GM12878 (cell line): ENCODE results near the gene LRRC51. TPM values are rescaled to one million over a fixed set of nuclear protein-coding genes. Genes with fewer than 3 reads are reported as not detected.

Experiments used
- ATF7 ChIP-seq: fragments of 450-650 bp; IDR thresholded peaks from 2 replicates; pipeline ENCODE4 v1.6.1; 2016; ENCODE audit warnings: low read depth, mild to moderate bottlenecking
- BACH1 ChIP-seq: fragments of 450-650 bp; IDR thresholded peaks from 2 replicates; pipeline ENCODE4 v1.6.1; 2017; ENCODE audit warnings: mild to moderate bottlenecking, borderline replicate concordance
- BHLHE40 ChIP-seq, 2 experiments: fragments of 450-650 bp in 1 of 2; IDR thresholded peaks; 2 replicates each; pipeline ENCODE4 v1.6.1; 2011 to 2017; ENCODE audit warnings: low read depth in 2 of 2, borderline replicate concordance in 1 of 2, improper control_type of control experiment in 1 of 2, low read length in 1 of 2, mild to moderate bottlenecking in 1 of 2
- CHD2 ChIP-seq: IDR thresholded peaks from 2 replicates; pipeline ENCODE4 v1.6.1; 2011; ENCODE audit warnings: low read depth, low read length, improper control_type of control experiment, borderline replicate concordance
- CREM ChIP-seq: IDR thresholded peaks from 2 replicates; pipeline ENCODE4 v1.6.1; 2014; ENCODE audit warnings: antibody characterized with exemption, low read depth
- DPF2 ChIP-seq: fragments of 450-650 bp; IDR thresholded peaks from 2 replicates; pipeline ENCODE4 v1.6.1; 2017; ENCODE audit warnings: mild to moderate bottlenecking
- ETV6 ChIP-seq, 2 experiments: fragments of 450-650 bp in 1 of 2; IDR thresholded peaks in 1 of 2; conservative IDR thresholded peaks in 1 of 2; 2 replicates each; pipeline ENCODE4 v1.6.1; 2014; ENCODE audit warnings: antibody characterized with exemption in 1 of 2, borderline replicate concordance in 1 of 2, low read depth in 1 of 2, mild to moderate bottlenecking in 1 of 2, moderate library complexity in 1 of 2
- HDGF ChIP-seq: fragments of 450-650 bp; IDR thresholded peaks from 2 replicates; pipeline ENCODE4 v1.6.1; 2016; ENCODE audit warnings: antibody characterized with exemption
- IKZF1 ChIP-seq: fragments of 450-650 bp; conservative IDR thresholded peaks from 2 replicates; pipeline ENCODE4 v1.6.1; 2017; ENCODE audit warnings: antibody characterized with exemption, mild to moderate bottlenecking
- NR2C2 ChIP-seq: IDR thresholded peaks from 2 replicates; pipeline ENCODE4 v1.6.1; 2011; ENCODE audit warnings: borderline replicate concordance, low read depth; ENCODE audit not compliant: control insufficient read depth, insufficient read length
- POLR2A ChIP-seq: IDR thresholded peaks from 2 replicates; pipeline ENCODE4 v1.6.1; 2011; ENCODE audit warnings: low read depth, mild to moderate bottlenecking, low read length
- RB1 ChIP-seq: fragments of 450-650 bp; formaldehyde crosslinking; IDR thresholded peaks from 2 replicates; pipeline ENCODE4 v1.6.1; 2017; ENCODE audit warnings: mild to moderate bottlenecking, borderline replicate concordance
- RCOR1 ChIP-seq: conservative IDR thresholded peaks from 2 replicates; pipeline ENCODE4 v1.6.1; 2012; ENCODE audit warnings: low read depth, low read length, improper control_type of control experiment
- RELB ChIP-seq: fragments of 450-650 bp; IDR thresholded peaks from 2 replicates; pipeline ENCODE4 v1.6.1; 2017; ENCODE audit warnings: low read depth, mild to moderate bottlenecking, moderate library complexity
- REST ChIP-seq: IDR thresholded peaks from 2 replicates; pipeline ENCODE4 v1.6.1; 2012; ENCODE audit warnings: mild to moderate bottlenecking, low read depth, low read length
- SIX5 ChIP-seq: IDR thresholded peaks from 2 replicates; pipeline ENCODE4 v1.6.1; 2011; ENCODE audit warnings: mild to moderate bottlenecking, low read depth, low read length, moderate library complexity; ENCODE audit not compliant: severe bottlenecking
- SP1 ChIP-seq: IDR thresholded peaks from one replicate; pipeline ENCODE4 v1.6.1; 2011; ENCODE audit warnings: low read depth, low read length
- SPI1 ChIP-seq: IDR thresholded peaks from 2 replicates; pipeline ENCODE4 v1.6.1; 2011; ENCODE audit warnings: low read depth, mild to moderate bottlenecking, low read length, moderate library complexity, borderline replicate concordance; ENCODE audit not compliant: insufficient read depth
- SRF ChIP-seq, 2 experiments: IDR thresholded peaks; 2 replicates each; pipeline ENCODE4 v1.6.1; 2011; ENCODE audit warnings: low read depth in 2 of 2, low read length in 2 of 2, mild to moderate bottlenecking in 1 of 2, moderate library complexity in 1 of 2
- TAF1 ChIP-seq: IDR thresholded peaks from 2 replicates; pipeline ENCODE4 v1.6.1; 2011; ENCODE audit warnings: mild to moderate bottlenecking, low read depth, low read length, borderline replicate concordance
- TCF12 ChIP-seq: IDR thresholded peaks from 2 replicates; pipeline ENCODE4 v1.6.1; 2011; ENCODE audit warnings: low read depth, mild to moderate bottlenecking, low read length
- ZNF207 ChIP-seq: fragments of 450-650 bp; IDR thresholded peaks from 2 replicates; pipeline ENCODE4 v1.6.1; 2014; ENCODE audit warnings: antibody characterized with exemption, mild to moderate bottlenecking, borderline replicate concordance
- polyA plus RNA-seq, 11 experiments: library from polyadenylated mRNA; depleted of rRNA in 4 of 11; unstranded in 6 of 11; stranded (reverse) in 5 of 11; fragments of >200 nt; fragmentation: Nextera tagmentation in 4 of 11; fragmentation: Illumina TruSeq in 1 of 11; extraction: Ambion mirVana in 4 of 11; extraction: Trizol in 1 of 11; gene quantifications; 1 replicate in 1 of 11; 2 replicates in 10 of 11; pipeline versions ENCODE4 v1.2.1 to v1.2.3, GENCODE V29; 2011 to 2016; ENCODE audit warnings: inconsistent platforms in 2 of 11, missing spikeins in 2 of 11, low read depth in 1 of 11
- total RNA-seq, 4 experiments: library from RNA; depleted of rRNA in 3 of 4; stranded (reverse); fragments of >200 nt in 3 of 4; fragmentation: Illumina TruSeq in 1 of 4; extraction: Trizol in 1 of 4; gene quantifications; 2 replicates each; pipeline versions ENCODE4 v1.2.1 to v1.2.3, GENCODE V29; 2013 to 2021
- TF ChIP-seq, protein P1 (sequence below): fragments of 450-650 bp; IDR thresholded peaks from 2 replicates; pipeline ENCODE4 v1.6.1; 2016; ENCODE audit warnings: mild to moderate bottlenecking

LRRC51 gene
- total and polyA plus RNA-seq, 10 of the 15 experiments (the other 5 are each of a cell fraction or from before 2014, with no cell fraction given): 2.6 to 8.6 (median 5.4) TPM

DNA sequence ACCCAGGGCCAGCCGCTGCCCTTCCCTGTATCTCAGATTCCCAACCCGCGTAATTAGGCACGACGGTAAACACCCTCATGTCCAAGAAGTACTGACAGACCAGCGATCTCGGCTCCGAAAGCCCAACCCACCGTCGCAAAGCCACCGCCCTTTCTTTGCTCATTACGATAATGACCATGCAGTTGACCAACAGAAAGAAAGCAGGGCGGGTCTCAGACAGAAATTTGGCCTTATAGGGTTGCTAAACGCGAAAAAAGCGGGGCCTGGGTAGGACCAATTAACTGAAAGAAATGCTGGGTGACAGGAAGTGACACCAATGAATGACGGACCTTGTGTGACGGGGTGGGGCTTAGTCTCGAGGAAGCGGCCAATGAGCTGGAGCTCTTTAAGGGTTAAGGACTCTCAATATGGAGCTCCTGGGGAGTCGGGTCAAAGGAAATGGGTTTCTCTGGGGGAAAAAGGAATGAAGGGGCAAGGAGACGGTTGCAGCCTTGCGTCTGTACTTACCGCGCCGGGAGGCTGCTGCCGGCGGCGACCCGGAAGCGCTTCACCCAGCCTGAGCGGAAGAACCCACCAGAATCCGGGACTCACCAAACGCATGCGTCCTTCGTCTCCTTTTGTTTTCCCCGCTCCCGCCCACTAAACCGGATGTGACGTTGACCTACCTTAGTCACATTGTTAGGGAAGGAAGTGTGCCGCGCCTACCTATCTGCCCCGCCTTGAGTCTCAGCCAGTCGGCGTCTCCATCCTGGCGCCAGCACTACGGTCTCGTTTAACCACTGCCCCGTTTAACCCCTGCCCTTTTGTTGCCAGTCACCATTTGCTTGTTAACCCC lies 31.7 kb downstream of the LRRC51 start, which contains the start of gene ANAPC15 (continued):
- peak; percentile 65 for TF ChIP-seq ATF7
- peak; percentile 2 for TF ChIP-seq SIX5
- peak; percentile 99 for TF ChIP-seq POLR2A
- peak; percentile 90; the same call in 1 of the 2 replicates for TF ChIP-seq ZNF207
- TF ChIP-seq DPF2: peak; percentile 79; the same call in 1 of the 2 replicates
- TF ChIP-seq RB1: no peak
- peak; percentile 93 for TF ChIP-seq SP1
- peak; percentile 80 for TF ChIP-seq SPI1
- TF ChIP-seq TAF1: peak; percentile 72
- TF ChIP-seq CREM: peak; percentile 88
- TF ChIP-seq CHD2: peak; percentile 87
- TF ChIP-seq IKZF1: peak; percentile 85
- TF ChIP-seq HDGF: peak; percentile 27; the same call in 1 of the 2 replicates
- peak; percentile 91 for TF ChIP-seq NR2C2
- peak; percentile 26; the same call in 1 of the 2 replicates for TF ChIP-seq BACH1
- 0 out of 2 replicates have a peak, but pooled peaks have one; percentile 26 for TF ChIP-seq TCF12
- no peak for TF ChIP-seq ETV6 (conservative IDR thresholded peaks at IDR 0.05 in 1 of 2, IDR thresholded peaks at IDR 0.05 in 1 of 2; ENCODE audit: borderline replicate concordance in 1 of 2, low read depth in 1 of 2)
- TF ChIP-seq RELB: peak; percentile 57; the same call in 1 of the 2 replicates
- no peak for TF ChIP-seq RCOR1
- TF ChIP-seq, protein P1, sequence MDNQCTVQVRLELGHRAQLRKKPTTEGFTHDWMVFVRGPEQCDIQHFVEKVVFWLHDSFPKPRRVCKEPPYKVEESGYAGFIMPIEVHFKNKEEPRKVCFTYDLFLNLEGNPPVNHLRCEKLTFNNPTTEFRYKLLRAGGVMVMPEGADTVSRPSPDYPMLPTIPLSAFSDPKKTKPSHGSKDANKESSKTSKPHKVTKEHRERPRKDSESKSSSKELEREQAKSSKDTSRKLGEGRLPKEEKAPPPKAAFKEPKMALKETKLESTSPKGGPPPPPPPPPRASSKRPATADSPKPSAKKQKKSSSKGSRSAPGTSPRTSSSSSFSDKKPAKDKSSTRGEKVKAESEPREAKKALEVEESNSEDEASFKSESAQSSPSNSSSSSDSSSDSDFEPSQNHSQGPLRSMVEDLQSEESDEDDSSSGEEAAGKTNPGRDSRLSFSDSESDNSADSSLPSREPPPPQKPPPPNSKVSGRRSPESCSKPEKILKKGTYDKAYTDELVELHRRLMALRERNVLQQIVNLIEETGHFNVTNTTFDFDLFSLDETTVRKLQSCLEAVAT: peak; percentile 17
- TF ChIP-seq REST: no peak
- peak; percentile 38 to 77; a peak in 2 of 4 replicates for TF ChIP-seq BHLHE40 (IDR thresholded peaks at IDR 0.05; ENCODE audit: borderline replicate concordance in 1 of 2, low read depth in 2 of 2, low read length in 1 of 2)
- TF ChIP-seq SRF (IDR thresholded peaks at IDR 0.05; ENCODE audit: low read depth in 2 of 2, low read length in 2 of 2): peak; percentile 42 to 97
